GM12878 (cell line): Measurements from ENCODE around the gene OTUB1. TPM values are rescaled to one million over a fixed set of nuclear protein-coding genes. Genes with fewer than 3 reads are reported as not detected.

Source experiments
- ATAC-seq: fragments of 200-7000 bp; cut with Tn5 transposase; 3 replicates; pipeline ENCODE4 v1.9.1; 2020; ENCODE audit warnings: mild to moderate bottlenecking, moderate library complexity
- BruUV-seq: library from RNA; stranded (reverse); fragments of 400-500 nt; replicated peaks from 2 replicates; lab custom pipeline; 2021; lab: Mats Ljungman, UMichigan
- CTCF ChIA-PET: fragments of 300-600 bp; sonication (Branson Sonifier 250); formaldehyde crosslinking; extraction: SDS; loops from one replicate; lab custom pipeline; 2021; ENCODE audit warnings: inconsistent platforms; lab: Yijun Ruan, JAX
- POLR2A ChIA-PET: fragments of 350-600 bp; formaldehyde crosslinking; extraction: SDS; loops from one replicate; lab custom pipeline; 2021; ENCODE audit warnings: inconsistent platforms; lab: Charles Lee
- RAD21 ChIA-PET: fragments of 300-600 bp; sonication (Branson Sonifier 250); formaldehyde crosslinking; loops from one replicate; lab custom pipeline; 2023; ENCODE audit warnings: antibody characterized with exemption; ENCODE audit not compliant: unreplicated experiment; lab: Charles Lee
- SMC1A ChIA-PET: fragments of 300-600 bp; sonication (Branson Sonifier 250); formaldehyde crosslinking; loops from one replicate; lab custom pipeline; 2023; ENCODE audit not compliant: unreplicated experiment, uncharacterized antibody; lab: Charles Lee
- DNase-seq: peaks from one replicate; pipeline ENCODE4 v3.0.0-alpha.2; 2011; ENCODE audit warnings: low read depth, low spot score
- FAIRE-seq: peaks from 3 replicates; lab custom pipeline; 2011; peaks lifted over from hg19 to GRCh38; lab: Jason Lieb, UNC
- H2AFZ ChIP-seq: 2 replicates; pipeline ENCODE4 v1.6.0; 2011; ENCODE audit warnings: low read depth, low read length, control low read depth; ENCODE audit not compliant: control insufficient read depth
- H3K27ac ChIP-seq: 2 replicates; pipeline ENCODE4 v1.5.1; 2011; ENCODE audit warnings: control low read depth; ENCODE audit not compliant: control insufficient read depth, insufficient read depth
- H3K27me3 ChIP-seq, 2 experiments: replicated peaks in 1 of 2; 2 replicates each; pipeline versions ENCODE4 v1.6.0 to v1.6.1; 2011; ENCODE audit warnings: low read length in 1 of 2; ENCODE audit not compliant: control insufficient read depth in 2 of 2, insufficient read depth in 2 of 2
- H3K36me3 ChIP-seq, 2 experiments: 2 replicates each; pipeline ENCODE4 v1.5.1; 2011; ENCODE audit warnings: low read length in 1 of 2; ENCODE audit not compliant: control insufficient read depth in 2 of 2, insufficient read depth in 2 of 2
- H3K4me1 ChIP-seq: 2 replicates; pipeline ENCODE4 v1.6.1; 2011; ENCODE audit warnings: mild to moderate bottlenecking, low read length, moderate library complexity, mixed read lengths; ENCODE audit not compliant: control insufficient read depth, insufficient read depth
- H3K4me2 ChIP-seq: 2 replicates; pipeline ENCODE4 v1.6.0; 2011; ENCODE audit warnings: control low read depth; ENCODE audit not compliant: control insufficient read depth, insufficient read depth
- H3K4me3 ChIP-seq: fragments of 200-600 bp; sonication (generic); 2 replicates; pipeline ENCODE4 v1.5.1; 2016
- H3K79me2 ChIP-seq: 2 replicates; pipeline ENCODE4 v1.6.0; 2011; ENCODE audit warnings: low read length; ENCODE audit not compliant: control insufficient read depth, insufficient read depth
- H3K9ac ChIP-seq: 2 replicates; pipeline ENCODE4 v1.8.0; 2011; ENCODE audit warnings: low read length, control low read depth, mixed read lengths; ENCODE audit not compliant: control insufficient read depth, insufficient read depth
- H3K9me3 ChIP-seq: replicated peaks from 3 replicates; pipeline ENCODE4 v1.5.1; 2011; ENCODE audit warnings: mild to moderate bottlenecking, low read length; ENCODE audit not compliant: control insufficient read depth, insufficient read depth
- H4K20me1 ChIP-seq: 2 replicates; pipeline ENCODE4 v1.6.0; 2011; ENCODE audit not compliant: control insufficient read depth, insufficient read depth
- BHLHE40 ChIP-seq, 2 experiments: fragments of 450-650 bp in 1 of 2; IDR thresholded peaks; 2 replicates each; pipeline ENCODE4 v1.6.1; 2011 to 2017; ENCODE audit warnings: low read depth in 2 of 2, borderline replicate concordance in 1 of 2, improper control_type of control experiment in 1 of 2, low read length in 1 of 2, mild to moderate bottlenecking in 1 of 2
- E2F4 ChIP-seq: IDR thresholded peaks from 2 replicates; pipeline ENCODE4 v1.6.1; 2012; ENCODE audit warnings: low read depth, low read length, improper control_type of control experiment
- E2F8 ChIP-seq: fragments of 450-650 bp; IDR thresholded peaks from 2 replicates; pipeline ENCODE4 v1.6.1; 2018; ENCODE audit warnings: mild to moderate bottlenecking, low read depth, moderate library complexity; ENCODE audit not compliant: partially characterized antibody
- ESRRA ChIP-seq: IDR thresholded peaks from 2 replicates; pipeline ENCODE4 v1.6.1; 2012; ENCODE audit warnings: mild to moderate bottlenecking, low read length, improper control_type of control experiment
- IRF3 ChIP-seq: fragments of 450-650 bp; IDR thresholded peaks from 2 replicates; pipeline ENCODE4 v1.6.1; 2014; ENCODE audit warnings: mild to moderate bottlenecking
- NFYA ChIP-seq: IDR thresholded peaks from 2 replicates; pipeline ENCODE4 v1.6.1; 2011; ENCODE audit warnings: low read depth, mild to moderate bottlenecking, low read length, improper control_type of control experiment, borderline replicate concordance
- POLR2AphosphoS5 ChIP-seq: IDR thresholded peaks from 2 replicates; pipeline ENCODE4 v1.6.1; 2011; ENCODE audit warnings: mild to moderate bottlenecking, low read length, inconsistent platforms
- SP1 ChIP-seq: IDR thresholded peaks from one replicate; pipeline ENCODE4 v1.6.1; 2011; ENCODE audit warnings: low read depth, low read length
- SUZ12 ChIP-seq: fragments of 200-600 bp; sonication (generic); IDR thresholded peaks from one replicate; pipeline ENCODE4 v1.6.1; 2018; ENCODE audit warnings: antibody characterized with exemption, mild to moderate bottlenecking; ENCODE audit not compliant: unreplicated experiment
- WGBS: methylation state at CpG from one replicate; pipeline ENCODE4 v1.1.6; 2016; ENCODE audit warnings: low lambda C conversion rate; ENCODE audit not compliant: insufficient replicate concordance, insufficient coverage; ENCODE audit errors: missing lambda C conversion rate; 5-methylcytosine and 5-hydroxymethylcytosine counted together
- in situ Hi-C: fragments of 300-500 bp; cut with MboI; formaldehyde crosslinking; loops from 9 replicates; pipeline ENCODE4 v1.14.3; 2018; ENCODE audit warnings: mixed read lengths
- intact Hi-C: fragments of 100-400 bp; cut with micrococcal nuclease; formaldehyde crosslinking; loops from one replicate; pipeline ENCODE4 v1.14.2; 2022; ENCODE audit not compliant: unreplicated experiment
- polyA plus RNA-seq, 11 experiments: library from polyadenylated mRNA; depleted of rRNA in 4 of 11; unstranded in 6 of 11; stranded (reverse) in 5 of 11; fragments of >200 nt; fragmentation: Nextera tagmentation in 4 of 11; fragmentation: Illumina TruSeq in 1 of 11; extraction: Ambion mirVana in 4 of 11; extraction: Trizol in 1 of 11; gene quantifications; 1 replicate in 1 of 11; 2 replicates in 10 of 11; pipeline versions ENCODE4 v1.2.1 to v1.2.3, GENCODE V29; 2011 to 2016; ENCODE audit warnings: inconsistent platforms in 2 of 11, missing spikeins in 2 of 11, low read depth in 1 of 11
- total RNA-seq, 4 experiments: library from RNA; depleted of rRNA in 3 of 4; stranded (reverse); fragments of >200 nt in 3 of 4; fragmentation: Illumina TruSeq in 1 of 4; extraction: Trizol in 1 of 4; gene quantifications; 2 replicates each; pipeline versions ENCODE4 v1.2.1 to v1.2.3, GENCODE V29; 2013 to 2021
- TF ChIP-seq, protein P1 (sequence below): fragments of 450-650 bp; formaldehyde crosslinking; IDR thresholded peaks from 2 replicates; pipeline ENCODE4 v1.5.0; 2022; ENCODE audit warnings: mild to moderate bottlenecking, missing genetic modification characterization

Gene OTUB1
- total and polyA plus RNA-seq, 10 of the 15 experiments (the other 5 are each of a cell fraction or from before 2014, with no cell fraction given), result 49.6 to 225 (median 131) TPM

- intact Hi-C loops (no loop called here), in situ Hi-C loops (no loop called here)
- TF ChIP-seq BHLHE40 (IDR thresholded peaks at IDR 0.05; ENCODE audit: borderline replicate concordance in 1 of 2, low read depth in 2 of 2, low read length in 1 of 2) (no peak), E2F4 (no peak), POLR2AphosphoS5 (no peak), SUZ12 (no peak), NFYA (no peak), ESRRA (no peak), E2F8 (no peak), IRF3 (no peak), SP1 (no peak)
- TF ChIP-seq, protein P1, sequence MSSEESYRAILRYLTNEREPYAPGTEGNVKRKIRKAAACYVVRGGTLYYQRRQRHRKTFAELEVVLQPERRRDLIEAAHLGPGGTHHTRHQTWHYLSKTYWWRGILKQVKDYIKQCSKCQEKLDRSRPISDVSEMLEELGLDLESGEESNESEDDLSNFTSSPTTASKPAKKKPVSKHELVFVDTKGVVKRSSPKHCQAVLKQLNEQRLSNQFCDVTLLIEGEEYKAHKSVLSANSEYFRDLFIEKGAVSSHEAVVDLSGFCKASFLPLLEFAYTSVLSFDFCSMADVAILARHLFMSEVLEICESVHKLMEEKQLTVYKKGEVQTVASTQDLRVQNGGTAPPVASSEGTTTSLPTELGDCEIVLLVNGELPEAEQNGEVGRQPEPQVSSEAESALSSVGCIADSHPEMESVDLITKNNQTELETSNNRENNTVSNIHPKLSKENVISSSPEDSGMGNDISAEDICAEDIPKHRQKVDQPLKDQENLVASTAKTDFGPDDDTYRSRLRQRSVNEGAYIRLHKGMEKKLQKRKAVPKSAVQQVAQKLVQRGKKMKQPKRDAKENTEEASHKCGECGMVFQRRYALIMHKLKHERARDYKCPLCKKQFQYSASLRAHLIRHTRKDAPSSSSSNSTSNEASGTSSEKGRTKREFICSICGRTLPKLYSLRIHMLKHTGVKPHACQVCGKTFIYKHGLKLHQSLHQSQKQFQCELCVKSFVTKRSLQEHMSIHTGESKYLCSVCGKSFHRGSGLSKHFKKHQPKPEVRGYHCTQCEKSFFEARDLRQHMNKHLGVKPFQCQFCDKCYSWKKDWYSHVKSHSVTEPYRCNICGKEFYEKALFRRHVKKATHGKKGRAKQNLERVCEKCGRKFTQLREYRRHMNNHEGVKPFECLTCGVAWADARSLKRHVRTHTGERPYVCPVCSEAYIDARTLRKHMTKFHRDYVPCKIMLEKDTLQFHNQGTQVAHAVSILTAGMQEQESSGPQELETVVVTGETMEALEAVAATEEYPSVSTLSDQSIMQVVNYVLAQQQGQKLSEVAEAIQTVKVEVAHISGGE, result no peak
- Histone ChIP-seq H3K27me3 (peaks cover 0 to 10% of the 10 kb centered on the region in 2 experiments; a peak in 3 of 4 replicates), H3K9me3 (no peaks in the 10 kb centered on the region), H2AFZ (no peak within 1 kb of the TSS), H4K20me1 (peaks cover 4% of the 10 kb centered on the region; the same call in 1 of the 2 replicates), H3K4me1 (no peaks in the 10 kb centered on the region), H3K79me2 (no peaks in the 10 kb centered on the region), H3K36me3 (no peaks in the 10 kb centered on the region), H3K27ac (no peak within 1 kb of the TSS), H3K4me2 (no peak within 1 kb of the TSS), H3K4me3 (no peak within 1 kb of the TSS), H3K9ac (no peak within 1 kb of the TSS)
- ChIA-PET CTCF (no interaction called here), RAD21 (no interaction called here), SMC1A (no interaction called here), POLR2A (no interaction called here)
- DNase-seq (no peak), FAIRE-seq (no peak), ATAC-seq (no peak)
- no TSS peak for BruUV-seq
- 75% methylated on average over 4 of the region's 64 CpGs for WGBS
These were observed 49.3 kb downstream of the OTUB1 start, which contains the start of gene FLRT1 for GRCh38 chr11:64035576-64035975. FLRT1 (plus strand) TSS chr11:64035931; CDS start chr11:64116268, 80,337 bp downstream.
